GM12878 (cell line): ENCODE measurements around the gene TRAF3. TPM values are rescaled to one million over a fixed set of nuclear protein-coding genes. Genes with fewer than 3 reads are reported as not detected.

ENCODE experiments used
- HDAC2 ChIP-seq: fragments of 200-600 bp; sonication (generic); IDR thresholded peaks from 2 replicates; pipeline ENCODE4 v1.6.1; 2017
- IRF5 ChIP-seq: fragments of 450-650 bp; IDR thresholded peaks from 2 replicates; pipeline ENCODE4 v1.6.1; 2017; ENCODE audit warnings: borderline replicate concordance
- KAT2A ChIP-seq: conservative IDR thresholded peaks from 2 replicates; pipeline ENCODE4 v1.6.1; 2011; ENCODE audit warnings: low read depth, low read length; ENCODE audit not compliant: control insufficient read depth
- RUNX3 ChIP-seq: IDR thresholded peaks from 2 replicates; pipeline ENCODE4 v1.6.1; 2012; ENCODE audit warnings: low read length, inconsistent platforms
- polyA plus RNA-seq, 11 experiments: library from polyadenylated mRNA; depleted of rRNA in 4 of 11; unstranded in 6 of 11; stranded (reverse) in 5 of 11; fragments of >200 nt; fragmentation: Nextera tagmentation in 4 of 11; fragmentation: Illumina TruSeq in 1 of 11; extraction: Ambion mirVana in 4 of 11; extraction: Trizol in 1 of 11; gene quantifications; 1 replicate in 1 of 11; 2 replicates in 10 of 11; pipeline versions ENCODE4 v1.2.1 to v1.2.3, GENCODE V29; 2011 to 2016; ENCODE audit warnings: inconsistent platforms in 2 of 11, missing spikeins in 2 of 11, low read depth in 1 of 11
- total RNA-seq, 4 experiments: library from RNA; depleted of rRNA in 3 of 4; stranded (reverse); fragments of >200 nt in 3 of 4; fragmentation: Illumina TruSeq in 1 of 4; extraction: Trizol in 1 of 4; gene quantifications; 2 replicates each; pipeline versions ENCODE4 v1.2.1 to v1.2.3, GENCODE V29; 2013 to 2021
- TF ChIP-seq, protein P1 (sequence below): IDR thresholded peaks from 2 replicates; pipeline ENCODE4 v1.6.1; 2012; ENCODE audit warnings: improper control_type of control experiment, low read depth, low read length; ENCODE audit not compliant: insufficient replicate concordance
- TF ChIP-seq, protein P2 (sequence below): IDR thresholded peaks from 2 replicates; pipeline ENCODE4 v1.6.1; 2012; ENCODE audit warnings: low read length, inconsistent platforms

Gene TRAF3
- total and polyA plus RNA-seq, 10 of the 15 experiments (the other 5 are each of a cell fraction or from before 2014, with no cell fraction given), result 3.0 to 70.1 (median 36.5) TPM

GRCh38 chr14:102930753-102931579 is 153.7 kb downstream of the TRAF3 start (continued):
- TF ChIP-seq, protein P1, sequence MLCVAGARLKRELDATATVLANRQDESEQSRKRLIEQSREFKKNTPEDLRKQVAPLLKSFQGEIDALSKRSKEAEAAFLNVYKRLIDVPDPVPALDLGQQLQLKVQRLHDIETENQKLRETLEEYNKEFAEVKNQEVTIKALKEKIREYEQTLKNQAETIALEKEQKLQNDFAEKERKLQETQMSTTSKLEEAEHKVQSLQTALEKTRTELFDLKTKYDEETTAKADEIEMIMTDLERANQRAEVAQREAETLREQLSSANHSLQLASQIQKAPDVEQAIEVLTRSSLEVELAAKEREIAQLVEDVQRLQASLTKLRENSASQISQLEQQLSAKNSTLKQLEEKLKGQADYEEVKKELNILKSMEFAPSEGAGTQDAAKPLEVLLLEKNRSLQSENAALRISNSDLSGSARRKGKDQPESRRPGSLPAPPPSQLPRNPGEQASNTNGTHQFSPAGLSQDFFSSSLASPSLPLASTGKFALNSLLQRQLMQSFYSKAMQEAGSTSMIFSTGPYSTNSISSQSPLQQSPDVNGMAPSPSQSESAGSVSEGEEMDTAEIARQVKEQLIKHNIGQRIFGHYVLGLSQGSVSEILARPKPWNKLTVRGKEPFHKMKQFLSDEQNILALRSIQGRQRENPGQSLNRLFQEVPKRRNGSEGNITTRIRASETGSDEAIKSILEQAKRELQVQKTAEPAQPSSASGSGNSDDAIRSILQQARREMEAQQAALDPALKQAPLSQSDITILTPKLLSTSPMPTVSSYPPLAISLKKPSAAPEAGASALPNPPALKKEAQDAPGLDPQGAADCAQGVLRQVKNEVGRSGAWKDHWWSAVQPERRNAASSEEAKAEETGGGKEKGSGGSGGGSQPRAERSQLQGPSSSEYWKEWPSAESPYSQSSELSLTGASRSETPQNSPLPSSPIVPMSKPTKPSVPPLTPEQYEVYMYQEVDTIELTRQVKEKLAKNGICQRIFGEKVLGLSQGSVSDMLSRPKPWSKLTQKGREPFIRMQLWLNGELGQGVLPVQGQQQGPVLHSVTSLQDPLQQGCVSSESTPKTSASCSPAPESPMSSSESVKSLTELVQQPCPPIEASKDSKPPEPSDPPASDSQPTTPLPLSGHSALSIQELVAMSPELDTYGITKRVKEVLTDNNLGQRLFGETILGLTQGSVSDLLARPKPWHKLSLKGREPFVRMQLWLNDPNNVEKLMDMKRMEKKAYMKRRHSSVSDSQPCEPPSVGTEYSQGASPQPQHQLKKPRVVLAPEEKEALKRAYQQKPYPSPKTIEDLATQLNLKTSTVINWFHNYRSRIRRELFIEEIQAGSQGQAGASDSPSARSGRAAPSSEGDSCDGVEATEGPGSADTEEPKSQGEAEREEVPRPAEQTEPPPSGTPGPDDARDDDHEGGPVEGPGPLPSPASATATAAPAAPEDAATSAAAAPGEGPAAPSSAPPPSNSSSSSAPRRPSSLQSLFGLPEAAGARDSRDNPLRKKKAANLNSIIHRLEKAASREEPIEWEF, result no peak
- TF ChIP-seq HDAC2 (no peak), IRF5 (no peak), RUNX3 (peak; percentile 91), KAT2A (no peak)
- TF ChIP-seq, protein P2, sequence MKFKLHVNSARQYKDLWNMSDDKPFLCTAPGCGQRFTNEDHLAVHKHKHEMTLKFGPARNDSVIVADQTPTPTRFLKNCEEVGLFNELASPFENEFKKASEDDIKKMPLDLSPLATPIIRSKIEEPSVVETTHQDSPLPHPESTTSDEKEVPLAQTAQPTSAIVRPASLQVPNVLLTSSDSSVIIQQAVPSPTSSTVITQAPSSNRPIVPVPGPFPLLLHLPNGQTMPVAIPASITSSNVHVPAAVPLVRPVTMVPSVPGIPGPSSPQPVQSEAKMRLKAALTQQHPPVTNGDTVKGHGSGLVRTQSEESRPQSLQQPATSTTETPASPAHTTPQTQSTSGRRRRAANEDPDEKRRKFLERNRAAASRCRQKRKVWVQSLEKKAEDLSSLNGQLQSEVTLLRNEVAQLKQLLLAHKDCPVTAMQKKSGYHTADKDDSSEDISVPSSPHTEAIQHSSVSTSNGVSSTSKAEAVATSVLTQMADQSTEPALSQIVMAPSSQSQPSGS, result no peak
